ENCODE measurements around the gene DNPH1.

Gene DNPH1

GRCh38 chr6:43263314-43264178, 34.3 kb upstream of the DNPH1 start:
- peak; percentile 57 for DNase-seq

- no peak for DNase-seq
These were observed 33.6 kb upstream of the DNPH1 start for GRCh38 chr6:43262780-43263313.

- DNase-seq, result no peak
These were observed 32.9 kb upstream of the DNPH1 start for GRCh38 chr6:43262000-43262779.

- DNase-seq, result no peak
These were observed 31.9 kb upstream of the DNPH1 start for GRCh38 chr6:43261198-43261597.

- DNase-seq, result no peak
These were observed 31.5 kb upstream of the DNPH1 start for GRCh38 chr6:43260791-43261190.

GRCh38 chr6:43258807-43259686, 29.8 kb upstream of the DNPH1 start:
- no peak for DNase-seq

GRCh38 chr6:43258180-43258579, 28.9 kb upstream of the DNPH1 start:
- no peak for DNase-seq

GRCh38 chr6:43257367-43258145, 28.3 kb upstream of the DNPH1 start:
- DNase-seq, result no peak

- DNase-seq, result no peak
These were observed 27.5 kb upstream of the DNPH1 start for GRCh38 chr6:43256670-43257366.

- DNase-seq, result no peak
These were observed 26.2 kb upstream of the DNPH1 start for GRCh38 chr6:43255408-43256054.

- DNase-seq, result no peak
These were observed 25.6 kb upstream of the DNPH1 start for GRCh38 chr6:43254846-43255245.

GRCh38 chr6:43254138-43254817, 25.0 kb upstream of the DNPH1 start:
- no peak for DNase-seq

- no peak for DNase-seq
These were observed 24.1 kb upstream of the DNPH1 start for GRCh38 chr6:43253401-43253800.

- no peak for DNase-seq
These were observed 21.7 kb upstream of the DNPH1 start for GRCh38 chr6:43250992-43251373.

- no peak for DNase-seq
These were observed 19.5 kb upstream of the DNPH1 start for GRCh38 chr6:43248791-43249190.

GRCh38 chr6:43248101-43248500, 18.8 kb upstream of the DNPH1 start:
- no peak for DNase-seq

- no peak for DNase-seq
These were observed 18.1 kb upstream of the DNPH1 start for GRCh38 chr6:43247114-43247999.

- no peak for DNase-seq
These were observed 17.2 kb upstream of the DNPH1 start for GRCh38 chr6:43246301-43247113.

Data from fibroblast of skin of right quadriceps (primary cell).